Activated CD4-positive, alpha-beta memory T cell treated with anti-CD3 and anti-CD28 coated beads, Interleukin-2, amount 10 ng/mL, durations not matched to agents 7 days and 5 days (primary cell): Measurements from ENCODE around the gene KDM1B. TPM values are rescaled to one million over a fixed set of nuclear protein-coding genes. Genes with fewer than 3 reads are reported as not detected.

Source experiments
- CTCF ChIA-PET: fragments of 350-600 bp; sonication (Branson Sonifier 250); formaldehyde crosslinking; loops from one replicate; lab custom pipeline; 2021; ENCODE audit warnings: antibody characterized with exemption, inconsistent platforms; lab: Charles Lee
- POLR2A ChIA-PET: fragments of 350-600 bp; sonication (Branson Sonifier 250); formaldehyde crosslinking; loops from one replicate; lab custom pipeline; 2021; ENCODE audit warnings: antibody characterized with exemption; lab: Charles Lee
- DNase-seq: peaks from one replicate; pipeline ENCODE4 v3.0.0-alpha.2; 2020
- H3K27ac Mint-ChIP-seq: one replicate; pipeline ENCODE4 v1.8.0; 2021; ENCODE audit warnings: mild to moderate bottlenecking, mixed read lengths
- H3K27me3 Mint-ChIP-seq: one replicate; pipeline ENCODE4 v1.8.0; 2021; ENCODE audit warnings: mixed read lengths
- H3K36me3 Mint-ChIP-seq: one replicate; pipeline ENCODE4 v1.8.0; 2021; ENCODE audit warnings: low read depth, mixed read lengths
- H3K4me1 Mint-ChIP-seq: one replicate; pipeline ENCODE4 v1.8.0; 2021; ENCODE audit warnings: mixed read lengths
- H3K4me3 Mint-ChIP-seq: one replicate; pipeline ENCODE4 v1.8.0; 2021; ENCODE audit warnings: mild to moderate bottlenecking, mixed read lengths
- H3K9me3 Mint-ChIP-seq: one replicate; pipeline ENCODE4 v1.8.0; 2021; ENCODE audit warnings: mixed read lengths
- total RNA-seq, 2 experiments: library from RNA; stranded (reverse); gene quantifications; one replicate each; pipeline ENCODE4 v1.2.3, GENCODE V29; 2021

Gene KDM1B
- total RNA-seq: 10 to 100 TPM in 1 of 2 experiments, 1 to 10 TPM in 1; 9.1 to 10.8 TPM

- Mint-ChIP-seq H3K4me3 (peak within 1 kb of the TSS; percentile 99), H3K9me3 (no peaks in the 10 kb centered on the region), H3K36me3 (peaks cover 6% of the 10 kb centered on the region), H3K27me3 (no peaks in the 10 kb centered on the region), H3K4me1 (peaks cover 33% of the 10 kb centered on the region), H3K27ac (peak within 1 kb of the TSS; percentile 90)
- ChIA-PET POLR2A (interaction anchor here (0.9 to 1.8 kb wide), 9 partner anchors 9 to 555 kb away, joined by 3 to 7 read pairs (median 4); partner anchors contain the start of genes DEK, FAM8A1 and NUP153), CTCF (interaction anchor here (2.5 kb wide), 1 partner anchor 33 kb away, joined by 8 read pairs; the partner anchor contains the start of gene NHLRC1)
- peak; percentile 99 for DNase-seq
Observed at GRCh38 chr6:18155150-18155863, at the start of gene KDM1B. Gene KDM1B (plus strand): TSS chr6:18155422. CDS start chr6:18159896, 4,474 bp downstream.

DNA sequence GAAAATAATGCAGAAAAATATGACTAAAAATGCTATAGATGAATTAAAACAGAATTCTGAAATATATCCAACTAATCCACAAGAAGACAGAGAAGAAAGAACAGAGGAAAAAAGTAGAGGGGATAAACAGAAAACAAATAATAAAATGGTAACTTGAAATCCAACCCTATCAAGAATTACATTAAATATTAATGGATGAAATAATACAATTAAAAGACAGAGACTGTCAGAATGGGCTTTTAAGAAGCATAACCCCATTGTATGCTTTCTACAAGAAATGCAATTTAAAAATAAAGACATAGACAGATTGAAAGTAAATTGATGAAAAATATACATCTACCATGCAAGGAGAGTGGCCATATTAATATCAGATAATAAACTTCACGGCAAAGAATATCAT is 48.2 kb upstream of the KDM1B start:
- CTCF ChIA-PET: no interaction called here
- Mint-ChIP-seq H3K4me3 (no peak overlapping the region), H3K27ac (no peak overlapping the region), H3K4me1 (no peaks in the 10 kb centered on the region), H3K27me3 (peaks cover 40% of the 10 kb centered on the region), H3K9me3 (peaks cover 10% of the 10 kb centered on the region), H3K36me3 (no peaks in the 10 kb centered on the region)
- POLR2A ChIA-PET: no interaction called here
- no peak for DNase-seq

GRCh38 chr6:18110162-18110561 is 45.1 kb upstream of the KDM1B start:
- H3K27ac Mint-ChIP-seq: no peak overlapping the region
- DNase-seq: no peak
- H3K9me3 Mint-ChIP-seq: peaks cover 10% of the 10 kb centered on the region
- H3K36me3 Mint-ChIP-seq: no peaks in the 10 kb centered on the region
- ChIA-PET POLR2A (no interaction called here), CTCF (no interaction called here)
- peaks cover 47% of the 10 kb centered on the region for H3K27me3 Mint-ChIP-seq
- no peak overlapping the region for H3K4me3 Mint-ChIP-seq
- H3K4me1 Mint-ChIP-seq: peaks cover 7% of the 10 kb centered on the region

- POLR2A ChIA-PET: interaction anchor here (1.4 to 1.5 kb wide), 3 partner anchors 17 to 515 kb away, joined by 3 to 4 read pairs (median 4); partner anchors contain the start of genes FAM8A1, KDM1B and TPMT
- Mint-ChIP-seq H3K27me3 (peaks cover 53% of the 10 kb centered on the region), H3K36me3 (no peaks in the 10 kb centered on the region), H3K4me1 (peaks cover 16% of the 10 kb centered on the region), H3K4me3 (peak overlapping the region; percentile 39), H3K27ac (no peak overlapping the region), H3K9me3 (no peaks in the 10 kb centered on the region)
- CTCF ChIA-PET: no interaction called here
- peak; percentile 22 for DNase-seq
Observed at GRCh38 chr6:18115356-18115755, 39.9 kb upstream of the KDM1B start.

DNA sequence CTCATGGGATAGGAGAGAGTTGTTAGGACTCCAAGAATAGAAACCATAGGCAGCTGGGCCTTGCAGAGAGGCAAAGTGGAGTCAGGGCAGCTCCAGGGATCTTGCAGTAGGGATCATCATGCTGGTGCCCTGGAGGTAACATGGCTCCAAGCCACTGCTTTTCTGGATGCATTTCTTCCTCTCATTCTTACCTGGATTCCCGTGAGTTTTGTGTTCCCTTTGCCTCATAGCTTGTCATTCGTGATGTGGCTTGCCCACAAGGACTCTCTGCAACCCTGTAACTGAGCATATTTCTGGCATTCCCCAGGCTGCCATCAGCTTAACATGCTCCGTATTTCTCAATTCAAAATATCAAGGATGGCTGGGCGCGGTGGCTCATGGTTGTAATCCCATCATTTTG is 38.1 kb upstream of the KDM1B start:
- H3K27ac Mint-ChIP-seq: no peak overlapping the region
- no peaks in the 10 kb centered on the region for H3K36me3 Mint-ChIP-seq
- ChIA-PET CTCF (no interaction called here), POLR2A (no interaction called here)
- peaks cover 59% of the 10 kb centered on the region for H3K27me3 Mint-ChIP-seq
- DNase-seq: no peak
- H3K9me3 Mint-ChIP-seq: no peaks in the 10 kb centered on the region
- peaks cover 16% of the 10 kb centered on the region for H3K4me1 Mint-ChIP-seq
- no peak overlapping the region for H3K4me3 Mint-ChIP-seq

GRCh38 chr6:18118330-18118729 is 36.9 kb upstream of the KDM1B start:
- ChIA-PET POLR2A (no interaction called here), CTCF (no interaction called here)
- no peak overlapping the region for H3K4me3 Mint-ChIP-seq
- peaks cover 56% of the 10 kb centered on the region for H3K27me3 Mint-ChIP-seq
- H3K36me3 Mint-ChIP-seq: no peaks in the 10 kb centered on the region
- DNase-seq: no peak
- no peak overlapping the region for H3K27ac Mint-ChIP-seq
- peaks cover 23% of the 10 kb centered on the region for H3K4me1 Mint-ChIP-seq
- H3K9me3 Mint-ChIP-seq: no peaks in the 10 kb centered on the region

GRCh38 chr6:18119236-18119635 is 36.0 kb upstream of the KDM1B start:
- H3K36me3 Mint-ChIP-seq: no peaks in the 10 kb centered on the region
- H3K4me3 Mint-ChIP-seq: no peak overlapping the region
- H3K9me3 Mint-ChIP-seq: no peaks in the 10 kb centered on the region
- H3K4me1 Mint-ChIP-seq: peaks cover 23% of the 10 kb centered on the region
- H3K27ac Mint-ChIP-seq: no peak overlapping the region
- CTCF ChIA-PET: no interaction called here
- DNase-seq: no peak
- POLR2A ChIA-PET: no interaction called here
- H3K27me3 Mint-ChIP-seq: peaks cover 48% of the 10 kb centered on the region

- ChIA-PET CTCF (interaction anchor here (1.1 to 2.3 kb wide), 2 partner anchors 34 to 133 kb away, joined by 3 to 8 read pairs; partner anchors contain the start of genes KDM1B and TPMT), POLR2A (no interaction called here)
- no peak overlapping the region for H3K27ac Mint-ChIP-seq
- DNase-seq: no peak
- H3K36me3 Mint-ChIP-seq: no peaks in the 10 kb centered on the region
- peaks cover 11% of the 10 kb centered on the region for H3K4me1 Mint-ChIP-seq
- peak overlapping the region; percentile 6 for H3K4me3 Mint-ChIP-seq
- peaks cover 52% of the 10 kb centered on the region for H3K27me3 Mint-ChIP-seq
- no peaks in the 10 kb centered on the region for H3K9me3 Mint-ChIP-seq
Observed at GRCh38 chr6:18121580-18122127, 33.6 kb upstream of the KDM1B start.

DNA sequence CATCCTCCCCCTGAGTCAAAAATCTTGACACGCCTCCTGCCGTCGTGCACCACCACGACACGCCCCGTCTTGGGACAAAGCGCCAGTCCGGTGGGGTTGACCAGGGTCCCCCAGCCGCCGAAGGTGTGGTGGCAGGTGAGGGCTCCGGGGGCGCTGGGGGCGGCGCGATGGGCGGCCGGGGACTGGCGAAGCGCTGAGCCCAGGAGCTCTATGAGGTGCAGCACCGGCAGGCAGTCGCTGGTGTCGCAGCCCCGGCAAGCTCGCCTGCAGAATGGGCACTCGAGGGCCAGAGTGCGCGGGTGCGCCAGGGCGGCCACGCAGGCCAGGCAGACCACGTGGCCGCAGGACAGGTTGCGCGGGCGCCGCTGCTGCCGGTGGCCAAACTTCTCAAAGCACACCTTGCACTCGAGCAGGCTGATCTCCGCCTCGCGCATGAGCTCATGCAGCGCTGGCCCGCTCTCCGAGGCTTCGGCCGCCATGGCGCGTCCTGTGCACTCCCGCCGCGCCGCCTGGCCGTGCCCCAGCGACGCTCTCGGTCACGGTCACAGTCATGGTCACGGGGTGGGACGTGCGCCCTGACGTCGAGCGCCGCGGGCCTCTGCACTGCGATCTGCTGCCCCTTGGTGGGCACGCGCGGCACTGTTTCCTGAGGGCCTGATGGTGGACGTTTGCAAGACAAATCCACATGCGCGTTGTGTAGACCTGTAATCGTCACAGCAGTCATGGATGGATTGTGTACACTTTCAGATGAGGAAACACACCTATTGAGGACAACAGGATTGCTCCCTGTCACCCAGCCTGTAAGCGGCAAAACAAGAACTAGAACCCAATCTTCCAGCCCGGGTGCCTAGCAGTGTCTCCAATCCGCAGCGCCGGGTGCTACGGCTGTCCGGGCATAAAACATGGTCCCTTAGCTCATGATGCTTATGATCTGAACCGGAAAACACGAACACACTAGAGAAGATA is 32.8 kb upstream of the KDM1B start, which contains the start of gene NHLRC1:
TSS of gene NHLRC1 (minus strand) at position 550 of the 966 bp plus-strand sequence. CDS start at position 479, 71 bp downstream.
- no peaks in the 10 kb centered on the region for H3K9me3 Mint-ChIP-seq
- POLR2A ChIA-PET: interaction anchor here (0.7 kb wide), 1 partner anchor 420 kb away, joined by 3 read pairs; no protein-coding TSS in a partner anchor

DNA sequence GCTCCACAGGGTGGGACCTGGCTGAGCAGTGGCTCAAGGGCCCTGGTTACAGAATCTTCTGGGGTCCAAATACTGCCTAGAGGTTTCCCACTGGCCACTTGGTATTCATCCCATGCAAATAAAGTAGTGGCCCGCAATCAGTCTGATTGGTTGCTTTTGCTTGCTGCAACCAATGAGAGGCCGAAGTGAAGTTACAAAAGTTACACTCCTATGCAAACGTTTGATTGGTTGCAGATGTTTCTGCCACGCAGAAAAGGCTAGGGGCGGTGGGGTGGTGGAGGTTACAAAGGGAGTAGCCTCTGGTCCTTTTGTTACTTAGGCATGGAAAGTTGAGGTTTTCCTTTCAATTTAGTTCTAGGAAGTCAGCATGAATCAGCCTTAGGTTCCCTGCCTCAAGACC is 29.1 kb upstream of the KDM1B start:
- no peaks in the 10 kb centered on the region for H3K9me3 Mint-ChIP-seq
- no peak for DNase-seq
- no peaks in the 10 kb centered on the region for H3K36me3 Mint-ChIP-seq
- H3K27me3 Mint-ChIP-seq: peaks cover 25% of the 10 kb centered on the region
- ChIA-PET POLR2A (no interaction called here), CTCF (no interaction called here)
- H3K4me3 Mint-ChIP-seq: no peak overlapping the region
- peaks cover 11% of the 10 kb centered on the region for H3K4me1 Mint-ChIP-seq
- H3K27ac Mint-ChIP-seq: no peak overlapping the region

More for the DNA sequence above, 32.8 kb upstream of the KDM1B start, which contains the start of gene NHLRC1:
- peak within 1 kb of the TSS; percentile 53 for H3K4me3 Mint-ChIP-seq
- CTCF ChIA-PET: interaction anchor here (0.6 to 2.3 kb wide), 3 partner anchors 33 to 173 kb away, joined by 3 to 8 read pairs (median 3); partner anchors contain the start of genes KDM1B and TPMT
- H3K27ac Mint-ChIP-seq: peak within 1 kb of the TSS; percentile 11
- peaks cover 11% of the 10 kb centered on the region for H3K4me1 Mint-ChIP-seq
- H3K27me3 Mint-ChIP-seq: peaks cover 46% of the 10 kb centered on the region
- DNase-seq: peak; percentile 77
- H3K36me3 Mint-ChIP-seq: no peaks in the 10 kb centered on the region

- DNase-seq: no peak
- no peaks in the 10 kb centered on the region for H3K4me1 Mint-ChIP-seq
- H3K27me3 Mint-ChIP-seq: no peaks in the 10 kb centered on the region
- ChIA-PET CTCF (no interaction called here), POLR2A (no interaction called here)
- H3K9me3 Mint-ChIP-seq: no peaks in the 10 kb centered on the region
- H3K4me3 Mint-ChIP-seq: no peak overlapping the region
- H3K36me3 Mint-ChIP-seq: peaks cover 18% of the 10 kb centered on the region
- H3K27ac Mint-ChIP-seq: no peak overlapping the region
Observed at GRCh38 chr6:18132346-18132745, 22.9 kb upstream of the KDM1B start.

- CTCF ChIA-PET: no interaction called here
- no peaks in the 10 kb centered on the region for H3K4me1 Mint-ChIP-seq
Observed at GRCh38 chr6:18135171-18135570, 20.1 kb upstream of the KDM1B start.

More at GRCh38 chr6:18135171-18135570, 20.1 kb upstream of the KDM1B start:
- no peaks in the 10 kb centered on the region for H3K9me3 Mint-ChIP-seq
- peaks cover 28% of the 10 kb centered on the region for H3K36me3 Mint-ChIP-seq
- no peak overlapping the region for H3K4me3 Mint-ChIP-seq
- no peak overlapping the region for H3K27ac Mint-ChIP-seq
- H3K27me3 Mint-ChIP-seq: no peaks in the 10 kb centered on the region
- POLR2A ChIA-PET: no interaction called here
- no peak for DNase-seq
